Neural cell (in vitro differentiated cells): ENCODE data around the gene SCARB1. TPM values are rescaled to one million over a fixed set of nuclear protein-coding genes. Genes with fewer than 3 reads are reported as not detected.

Experiments
- H2AFZ ChIP-seq: fragments of 200-600, 300-800 bp; sonication (generic), shearing (Covaris generic); 2 replicates; pipeline ENCODE4 v1.6.0; 2014; ENCODE audit warnings: low read depth, mild to moderate bottlenecking, antibody characterized with exemption, low read length, moderate library complexity
- H3F3A ChIP-seq: fragments of 200-600 bp; shearing (Covaris generic); 2 replicates; pipeline ENCODE4 v1.6.1; 2016; ENCODE audit warnings: mild to moderate bottlenecking, moderate library complexity, mixed read lengths, antibody characterized with exemption, low read length; ENCODE audit not compliant: insufficient read depth, poor library complexity, severe bottlenecking
- H3K27ac ChIP-seq: fragments of 200-600, 300-800 bp; sonication (generic), shearing (Covaris generic); 2 replicates; pipeline ENCODE4 v1.5.1; 2014; ENCODE audit warnings: mild to moderate bottlenecking, low read length, moderate library complexity
- H3K27me3 ChIP-seq: fragments of 300-800, 200-600 bp; sonication (generic), shearing (Covaris generic); 2 replicates; pipeline ENCODE4 v1.6.0; 2014; ENCODE audit warnings: mild to moderate bottlenecking, low read depth, low read length, moderate library complexity; ENCODE audit not compliant: insufficient read depth
- H3K36me3 ChIP-seq: fragments of 300-800, 200-600 bp; sonication (generic), shearing (Covaris generic); 2 replicates; pipeline ENCODE4 v1.5.1; 2014; ENCODE audit warnings: mild to moderate bottlenecking, antibody characterized with exemption, low read length, moderate library complexity; ENCODE audit not compliant: insufficient read depth
- H3K4me2 ChIP-seq: fragments of 300-800, 200-600 bp; sonication (generic), shearing (Covaris generic); 2 replicates; pipeline ENCODE4 v1.6.0; 2014; ENCODE audit warnings: mild to moderate bottlenecking, low read length
- H3K4me3 ChIP-seq: fragments of 300-800, 200-600 bp; sonication (generic), shearing (Covaris generic); 2 replicates; pipeline ENCODE4 v1.5.1; 2014; ENCODE audit warnings: mild to moderate bottlenecking, low read length, moderate library complexity
- H3K79me2 ChIP-seq: fragments of 200-600 bp; shearing (Covaris generic); replicated peaks from 2 replicates; pipeline ENCODE4 v1.6.0; 2014; ENCODE audit warnings: mild to moderate bottlenecking, low read length, moderate library complexity; ENCODE audit not compliant: insufficient read depth
- H3K9ac ChIP-seq: fragments of 300-800, 200-600 bp; sonication (generic), shearing (Covaris generic); 2 replicates; pipeline ENCODE4 v1.6.1; 2016; ENCODE audit warnings: mild to moderate bottlenecking, low read length, mixed read lengths
- H3K9me2 ChIP-seq: fragments of 200-600 bp; shearing (Covaris generic); 2 replicates; pipeline ENCODE4 v1.6.1; 2016; ENCODE audit warnings: mild to moderate bottlenecking, low read length, mixed read lengths; ENCODE audit not compliant: insufficient read depth
- H3K9me3 ChIP-seq: fragments of 200-600, 300-800 bp; sonication (generic), shearing (Covaris generic); 2 replicates; pipeline ENCODE4 v1.6.1; 2016; ENCODE audit warnings: mild to moderate bottlenecking, mixed run types, low read length, moderate library complexity, mixed read lengths
- H4K20me1 ChIP-seq: fragments of 200-600 bp; shearing (Covaris generic); 2 replicates; pipeline ENCODE4 v1.6.1; 2016; ENCODE audit warnings: mild to moderate bottlenecking, mixed run types; ENCODE audit not compliant: insufficient read depth
- EP300 ChIP-seq: fragments of 450-650 bp; conservative IDR thresholded peaks from 2 replicates; pipeline ENCODE4 v1.6.1; 2014; ENCODE audit warnings: antibody characterized with exemption, mild to moderate bottlenecking, moderate library complexity; ENCODE audit not compliant: poor library complexity, severe bottlenecking
- EZH2 ChIP-seq: fragments of 200-600, 300-800 bp; shearing (Covaris generic), sonication (generic); IDR thresholded peaks from 2 replicates; pipeline ENCODE4 v1.6.1; 2014; ENCODE audit warnings: antibody characterized with exemption, low read length, borderline replicate concordance, mild to moderate bottlenecking; ENCODE audit not compliant: insufficient read depth, poor library complexity, severe bottlenecking
- MXI1 ChIP-seq: fragments of 450-650 bp; conservative IDR thresholded peaks from 2 replicates; pipeline ENCODE4 v1.6.1; 2014; ENCODE audit warnings: antibody characterized with exemption, mild to moderate bottlenecking; ENCODE audit not compliant: poor library complexity, severe bottlenecking
- POLR2AphosphoS5 ChIP-seq: IDR thresholded peaks from 2 replicates; pipeline ENCODE4 v1.6.1; 2012
- RAD21 ChIP-seq: fragments of 450-650 bp; conservative IDR thresholded peaks from 2 replicates; pipeline ENCODE4 v1.6.1; 2014; ENCODE audit warnings: antibody characterized with exemption, mild to moderate bottlenecking, moderate library complexity
- SMC3 ChIP-seq: fragments of 450-650 bp; conservative IDR thresholded peaks from 2 replicates; pipeline ENCODE4 v1.6.1; 2014; ENCODE audit warnings: antibody characterized with exemption, mild to moderate bottlenecking, moderate library complexity; ENCODE audit not compliant: poor library complexity
- TAF1 ChIP-seq: IDR thresholded peaks from 2 replicates; pipeline ENCODE4 v1.6.1; 2012; ENCODE audit warnings: low read depth
- polyA plus RNA-seq: library from polyadenylated mRNA; depleted of rRNA; stranded (reverse); fragments of >200 nt; gene quantifications from 2 replicates; pipeline ENCODE4 v1.2.3, GENCODE V29; 2014
- TF ChIP-seq, protein P1 (sequence below): IDR thresholded peaks from 2 replicates; pipeline ENCODE4 v1.6.1; 2012; ENCODE audit warnings: borderline replicate concordance
- TF ChIP-seq, protein P2 (sequence below): fragments of 450-650 bp; IDR thresholded peaks from 2 replicates; pipeline ENCODE4 v1.5.1; 2014; ENCODE audit warnings: antibody characterized with exemption, mild to moderate bottlenecking, moderate library complexity; ENCODE audit not compliant: poor library complexity, severe bottlenecking

The SCARB1 gene
- polyA plus RNA-seq, 1 donor from 2014 or later = 5.8 TPM

- Histone ChIP-seq H3K9ac (no peak overlapping the region), H4K20me1 (no peaks in the 10 kb centered on the region), H3K9me3 (peaks cover 9% of the 10 kb centered on the region), H3K36me3 (no peaks in the 10 kb centered on the region), H3K27ac (no peak overlapping the region), H3F3A (no peaks in the 10 kb centered on the region), H3K4me2 (no peak overlapping the region), H3K27me3 (no peaks in the 10 kb centered on the region), H2AFZ (no peak overlapping the region), H3K79me2 (no peaks in the 10 kb centered on the region), H3K4me3 (no peak overlapping the region), H3K9me2 (no peaks in the 10 kb centered on the region)
- TF ChIP-seq TAF1 (no peak), RAD21 (no peak), SMC3 (no peak), EP300 (no peak), EZH2 (no peak), POLR2AphosphoS5 (no peak), MXI1 (no peak)
- TF ChIP-seq, protein P1, sequence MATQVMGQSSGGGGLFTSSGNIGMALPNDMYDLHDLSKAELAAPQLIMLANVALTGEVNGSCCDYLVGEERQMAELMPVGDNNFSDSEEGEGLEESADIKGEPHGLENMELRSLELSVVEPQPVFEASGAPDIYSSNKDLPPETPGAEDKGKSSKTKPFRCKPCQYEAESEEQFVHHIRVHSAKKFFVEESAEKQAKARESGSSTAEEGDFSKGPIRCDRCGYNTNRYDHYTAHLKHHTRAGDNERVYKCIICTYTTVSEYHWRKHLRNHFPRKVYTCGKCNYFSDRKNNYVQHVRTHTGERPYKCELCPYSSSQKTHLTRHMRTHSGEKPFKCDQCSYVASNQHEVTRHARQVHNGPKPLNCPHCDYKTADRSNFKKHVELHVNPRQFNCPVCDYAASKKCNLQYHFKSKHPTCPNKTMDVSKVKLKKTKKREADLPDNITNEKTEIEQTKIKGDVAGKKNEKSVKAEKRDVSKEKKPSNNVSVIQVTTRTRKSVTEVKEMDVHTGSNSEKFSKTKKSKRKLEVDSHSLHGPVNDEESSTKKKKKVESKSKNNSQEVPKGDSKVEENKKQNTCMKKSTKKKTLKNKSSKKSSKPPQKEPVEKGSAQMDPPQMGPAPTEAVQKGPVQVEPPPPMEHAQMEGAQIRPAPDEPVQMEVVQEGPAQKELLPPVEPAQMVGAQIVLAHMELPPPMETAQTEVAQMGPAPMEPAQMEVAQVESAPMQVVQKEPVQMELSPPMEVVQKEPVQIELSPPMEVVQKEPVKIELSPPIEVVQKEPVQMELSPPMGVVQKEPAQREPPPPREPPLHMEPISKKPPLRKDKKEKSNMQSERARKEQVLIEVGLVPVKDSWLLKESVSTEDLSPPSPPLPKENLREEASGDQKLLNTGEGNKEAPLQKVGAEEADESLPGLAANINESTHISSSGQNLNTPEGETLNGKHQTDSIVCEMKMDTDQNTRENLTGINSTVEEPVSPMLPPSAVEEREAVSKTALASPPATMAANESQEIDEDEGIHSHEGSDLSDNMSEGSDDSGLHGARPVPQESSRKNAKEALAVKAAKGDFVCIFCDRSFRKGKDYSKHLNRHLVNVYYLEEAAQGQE = no peak
- TF ChIP-seq, protein P2, sequence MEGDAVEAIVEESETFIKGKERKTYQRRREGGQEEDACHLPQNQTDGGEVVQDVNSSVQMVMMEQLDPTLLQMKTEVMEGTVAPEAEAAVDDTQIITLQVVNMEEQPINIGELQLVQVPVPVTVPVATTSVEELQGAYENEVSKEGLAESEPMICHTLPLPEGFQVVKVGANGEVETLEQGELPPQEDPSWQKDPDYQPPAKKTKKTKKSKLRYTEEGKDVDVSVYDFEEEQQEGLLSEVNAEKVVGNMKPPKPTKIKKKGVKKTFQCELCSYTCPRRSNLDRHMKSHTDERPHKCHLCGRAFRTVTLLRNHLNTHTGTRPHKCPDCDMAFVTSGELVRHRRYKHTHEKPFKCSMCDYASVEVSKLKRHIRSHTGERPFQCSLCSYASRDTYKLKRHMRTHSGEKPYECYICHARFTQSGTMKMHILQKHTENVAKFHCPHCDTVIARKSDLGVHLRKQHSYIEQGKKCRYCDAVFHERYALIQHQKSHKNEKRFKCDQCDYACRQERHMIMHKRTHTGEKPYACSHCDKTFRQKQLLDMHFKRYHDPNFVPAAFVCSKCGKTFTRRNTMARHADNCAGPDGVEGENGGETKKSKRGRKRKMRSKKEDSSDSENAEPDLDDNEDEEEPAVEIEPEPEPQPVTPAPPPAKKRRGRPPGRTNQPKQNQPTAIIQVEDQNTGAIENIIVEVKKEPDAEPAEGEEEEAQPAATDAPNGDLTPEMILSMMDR = no peak
Observed at GRCh38 chr12:124764870-124765580, 98.6 kb downstream of the SCARB1 start.

DNA sequence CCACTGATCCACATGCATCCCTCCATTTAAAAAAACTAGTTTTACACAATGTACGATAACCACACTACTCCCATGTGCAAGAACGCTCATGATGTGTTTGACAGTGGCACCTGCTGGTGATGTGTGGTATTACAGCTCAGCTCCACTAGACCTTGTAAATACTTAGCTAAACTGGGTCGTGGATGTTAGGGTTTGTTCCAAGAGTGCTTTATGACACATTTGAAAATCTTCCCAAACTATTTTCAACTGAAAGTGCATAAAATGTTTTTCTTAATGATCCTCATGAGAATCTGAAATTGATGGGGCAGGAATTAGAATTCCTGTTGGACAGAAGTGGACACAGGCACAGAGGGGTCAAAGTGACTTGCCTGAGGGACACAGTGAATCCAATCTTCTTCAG is 99.2 kb downstream of the SCARB1 start:
- Histone ChIP-seq H4K20me1 (no peaks in the 10 kb centered on the region), H3K4me3 (no peak overlapping the region), H3K9ac (no peak overlapping the region), H3K9me2 (no peaks in the 10 kb centered on the region), H3F3A (no peaks in the 10 kb centered on the region), H3K27me3 (no peaks in the 10 kb centered on the region), H3K27ac (no peak overlapping the region), H3K9me3 (peaks cover 9% of the 10 kb centered on the region), H3K4me2 (no peak overlapping the region), H3K79me2 (no peaks in the 10 kb centered on the region), H3K36me3 (no peaks in the 10 kb centered on the region), H2AFZ (no peak overlapping the region)
- TF ChIP-seq MXI1 (no peak), RAD21 (peak; percentile 38)
- TF ChIP-seq, protein P2 = peak; percentile 62
